SU-DHL-6 (cell line): Measurements from ENCODE around the gene SYF2.

Source experiments
- CTCF ChIP-seq: fragments of 200-600 bp; sonication (generic); IDR thresholded peaks from one replicate; pipeline ENCODE4 v1.5.1; 2017; ENCODE audit warnings: antibody characterized with exemption, mild to moderate bottlenecking, low read length, moderate library complexity; ENCODE audit not compliant: insufficient read depth, poor library complexity, severe bottlenecking
- EZH2phosphoT487 ChIP-seq: fragments of 200-600 bp; sonication (generic), shearing (Covaris generic); conservative IDR thresholded peaks from 2 replicates; pipeline ENCODE4 v1.6.1; 2018; ENCODE audit warnings: mild to moderate bottlenecking, antibody characterized with exemption, low read length, moderate library complexity, mixed read lengths

GRCh38 chr1:25247024-25247828 is 14.9 kb upstream of the SYF2 start, which contains the start of gene RSRP1:
- TF ChIP-seq CTCF: no peak
- no peak for TF ChIP-seq EZH2phosphoT487
